Neural cell (in vitro differentiated cells): ENCODE measurements around the gene NDUFS3. TPM values are rescaled to one million over a fixed set of nuclear protein-coding genes. Genes with fewer than 3 reads are reported as not detected.
A peak's percentile ranks its signal among the peaks of the same experiment; 100 is the strongest.

ENCODE experiments used
- H2AFZ ChIP-seq: fragments of 200-600, 300-800 bp; sonication (generic), shearing (Covaris generic); 2 replicates; pipeline ENCODE4 v1.6.0; 2014; ENCODE audit warnings: low read depth, mild to moderate bottlenecking, antibody characterized with exemption, low read length, moderate library complexity
- H3F3A ChIP-seq: fragments of 200-600 bp; shearing (Covaris generic); 2 replicates; pipeline ENCODE4 v1.6.1; 2016; ENCODE audit warnings: mild to moderate bottlenecking, moderate library complexity, mixed read lengths, antibody characterized with exemption, low read length; ENCODE audit not compliant: insufficient read depth, poor library complexity, severe bottlenecking
- H3K27ac ChIP-seq: fragments of 200-600, 300-800 bp; sonication (generic), shearing (Covaris generic); 2 replicates; pipeline ENCODE4 v1.5.1; 2014; ENCODE audit warnings: mild to moderate bottlenecking, low read length, moderate library complexity
- H3K27me3 ChIP-seq: fragments of 300-800, 200-600 bp; sonication (generic), shearing (Covaris generic); 2 replicates; pipeline ENCODE4 v1.6.0; 2014; ENCODE audit warnings: mild to moderate bottlenecking, low read depth, low read length, moderate library complexity; ENCODE audit not compliant: insufficient read depth
- H3K36me3 ChIP-seq: fragments of 300-800, 200-600 bp; sonication (generic), shearing (Covaris generic); 2 replicates; pipeline ENCODE4 v1.5.1; 2014; ENCODE audit warnings: mild to moderate bottlenecking, antibody characterized with exemption, low read length, moderate library complexity; ENCODE audit not compliant: insufficient read depth
- H3K4me2 ChIP-seq: fragments of 300-800, 200-600 bp; sonication (generic), shearing (Covaris generic); 2 replicates; pipeline ENCODE4 v1.6.0; 2014; ENCODE audit warnings: mild to moderate bottlenecking, low read length
- H3K4me3 ChIP-seq: fragments of 300-800, 200-600 bp; sonication (generic), shearing (Covaris generic); 2 replicates; pipeline ENCODE4 v1.5.1; 2014; ENCODE audit warnings: mild to moderate bottlenecking, low read length, moderate library complexity
- H3K79me2 ChIP-seq: fragments of 200-600 bp; shearing (Covaris generic); replicated peaks from 2 replicates; pipeline ENCODE4 v1.6.0; 2014; ENCODE audit warnings: mild to moderate bottlenecking, low read length, moderate library complexity; ENCODE audit not compliant: insufficient read depth
- H3K9ac ChIP-seq: fragments of 300-800, 200-600 bp; sonication (generic), shearing (Covaris generic); 2 replicates; pipeline ENCODE4 v1.6.1; 2016; ENCODE audit warnings: mild to moderate bottlenecking, low read length, mixed read lengths
- H3K9me2 ChIP-seq: fragments of 200-600 bp; shearing (Covaris generic); 2 replicates; pipeline ENCODE4 v1.6.1; 2016; ENCODE audit warnings: mild to moderate bottlenecking, low read length, mixed read lengths; ENCODE audit not compliant: insufficient read depth
- H3K9me3 ChIP-seq: fragments of 200-600, 300-800 bp; sonication (generic), shearing (Covaris generic); 2 replicates; pipeline ENCODE4 v1.6.1; 2016; ENCODE audit warnings: mild to moderate bottlenecking, mixed run types, low read length, moderate library complexity, mixed read lengths
- H4K20me1 ChIP-seq: fragments of 200-600 bp; shearing (Covaris generic); 2 replicates; pipeline ENCODE4 v1.6.1; 2016; ENCODE audit warnings: mild to moderate bottlenecking, mixed run types; ENCODE audit not compliant: insufficient read depth
- CTCF ChIP-seq: fragments of 450-650 bp; IDR thresholded peaks from 2 replicates; pipeline ENCODE4 v1.5.1; 2014; ENCODE audit warnings: antibody characterized with exemption, mild to moderate bottlenecking, moderate library complexity; ENCODE audit not compliant: poor library complexity, severe bottlenecking
- EP300 ChIP-seq: fragments of 450-650 bp; conservative IDR thresholded peaks from 2 replicates; pipeline ENCODE4 v1.6.1; 2014; ENCODE audit warnings: antibody characterized with exemption, mild to moderate bottlenecking, moderate library complexity; ENCODE audit not compliant: poor library complexity, severe bottlenecking
- EZH2 ChIP-seq: fragments of 200-600, 300-800 bp; shearing (Covaris generic), sonication (generic); IDR thresholded peaks from 2 replicates; pipeline ENCODE4 v1.6.1; 2014; ENCODE audit warnings: antibody characterized with exemption, low read length, borderline replicate concordance, mild to moderate bottlenecking; ENCODE audit not compliant: insufficient read depth, poor library complexity, severe bottlenecking
- MXI1 ChIP-seq: fragments of 450-650 bp; conservative IDR thresholded peaks from 2 replicates; pipeline ENCODE4 v1.6.1; 2014; ENCODE audit warnings: antibody characterized with exemption, mild to moderate bottlenecking; ENCODE audit not compliant: poor library complexity, severe bottlenecking
- POLR2AphosphoS5 ChIP-seq: IDR thresholded peaks from 2 replicates; pipeline ENCODE4 v1.6.1; 2012
- RAD21 ChIP-seq: fragments of 450-650 bp; conservative IDR thresholded peaks from 2 replicates; pipeline ENCODE4 v1.6.1; 2014; ENCODE audit warnings: antibody characterized with exemption, mild to moderate bottlenecking, moderate library complexity
- REST ChIP-seq: IDR thresholded peaks from 2 replicates; pipeline ENCODE4 v1.6.1; 2012; ENCODE audit warnings: borderline replicate concordance
- SMC3 ChIP-seq: fragments of 450-650 bp; conservative IDR thresholded peaks from 2 replicates; pipeline ENCODE4 v1.6.1; 2014; ENCODE audit warnings: antibody characterized with exemption, mild to moderate bottlenecking, moderate library complexity; ENCODE audit not compliant: poor library complexity
- TAF1 ChIP-seq: IDR thresholded peaks from 2 replicates; pipeline ENCODE4 v1.6.1; 2012; ENCODE audit warnings: low read depth
- polyA plus RNA-seq: library from polyadenylated mRNA; depleted of rRNA; stranded (reverse); fragments of >200 nt; gene quantifications from 2 replicates; pipeline ENCODE4 v1.2.3, GENCODE V29; 2014

NDUFS3 gene
- polyA plus RNA-seq, 1 donor from 2014 or later, result 186 TPM

- H3K4me3 ChIP-seq, result peak overlapping the region; percentile 54
- peak overlapping the region; percentile 97 for H3K27ac ChIP-seq
- no peaks in the 10 kb centered on the region for H3K9me3 ChIP-seq
- peak overlapping the region; percentile 60 for H3K4me2 ChIP-seq
- peaks cover 3% of the 10 kb centered on the region for H3F3A ChIP-seq
- H3K9ac ChIP-seq, result peak overlapping the region; percentile 68
- H3K9me2 ChIP-seq, result no peaks in the 10 kb centered on the region
- H2AFZ ChIP-seq, result no peak overlapping the region
- no peaks in the 10 kb centered on the region for H3K36me3 ChIP-seq
- H3K27me3 ChIP-seq, result no peaks in the 10 kb centered on the region
- H4K20me1 ChIP-seq, result peaks cover 3% of the 10 kb centered on the region
- TF ChIP-seq EP300, result no peak
- no peak for TF ChIP-seq RAD21
- no peak for TF ChIP-seq SMC3
- no peak for TF ChIP-seq CTCF
- no peak for TF ChIP-seq TAF1
- no peak for TF ChIP-seq EZH2
- no peak for TF ChIP-seq POLR2AphosphoS5
- TF ChIP-seq MXI1, result no peak
- TF ChIP-seq REST, result no peak
- H3K79me2 ChIP-seq, result peaks cover 86% of the 10 kb centered on the region
These were observed 39.2 kb upstream of the NDUFS3 start for GRCh38 chr11:47539681-47540039.

GRCh38 chr11:47541070-47541469 lies 37.8 kb upstream of the NDUFS3 start:
- H4K20me1 ChIP-seq, result peaks cover 3% of the 10 kb centered on the region
- no peak overlapping the region for H3K4me2 ChIP-seq
- H3K9me2 ChIP-seq, result no peaks in the 10 kb centered on the region
- H2AFZ ChIP-seq, result no peak overlapping the region
- H3K27me3 ChIP-seq, result no peaks in the 10 kb centered on the region
- peak overlapping the region; percentile 23 for H3K9ac ChIP-seq
- TF ChIP-seq EZH2, result no peak
- no peak for TF ChIP-seq CTCF
- TF ChIP-seq TAF1, result no peak
- no peak for TF ChIP-seq REST
- no peak for TF ChIP-seq RAD21
- no peak for TF ChIP-seq MXI1
- no peak for TF ChIP-seq EP300
- TF ChIP-seq POLR2AphosphoS5, result no peak
- no peak for TF ChIP-seq SMC3
- no peaks in the 10 kb centered on the region for H3K9me3 ChIP-seq
- peaks cover 3% of the 10 kb centered on the region for H3F3A ChIP-seq
- peak overlapping the region; percentile 97 for H3K27ac ChIP-seq
- H3K79me2 ChIP-seq, result peaks cover 83% of the 10 kb centered on the region
- peak overlapping the region; percentile 54 for H3K4me3 ChIP-seq
- H3K36me3 ChIP-seq, result no peaks in the 10 kb centered on the region
